GM06990 (cell line): ENCODE results near the gene DDX51.

Experiments used
- DNase-seq: peaks from one replicate; pipeline ENCODE4 v3.0.0-alpha.2; 2011; ENCODE audit not compliant: insufficient read length; ENCODE audit errors: extremely low read depth
- H3K27me3 ChIP-seq: replicated peaks from 2 replicates; pipeline ENCODE4 v1.6.0; 2011; ENCODE audit warnings: low read length; ENCODE audit not compliant: control insufficient read depth, insufficient read depth
- H3K36me3 ChIP-seq: 2 replicates; pipeline ENCODE4 v1.5.1; 2011; ENCODE audit warnings: low read length; ENCODE audit not compliant: control insufficient read depth, insufficient read depth
- H3K4me3 ChIP-seq: replicated peaks from 2 replicates; pipeline ENCODE4 v1.5.1; 2011; ENCODE audit warnings: low read depth, mild to moderate bottlenecking, control low read depth, low read length
- CTCF ChIP-seq: IDR thresholded peaks from 2 replicates; pipeline ENCODE4 v1.5.1; 2011; ENCODE audit warnings: low read length, control low read depth, mild to moderate bottlenecking, inconsistent platforms; ENCODE audit not compliant: insufficient read depth, poor library complexity, severe bottlenecking

DDX51 gene

GRCh38 chr12:132111654-132112304, 32.3 kb downstream of the DDX51 start:
- no peak for DNase-seq
- H3K36me3 ChIP-seq, result peaks cover 26% of the 10 kb centered on the region
- H3K27me3 ChIP-seq, result no peaks in the 10 kb centered on the region
- no peak for TF ChIP-seq CTCF
- H3K4me3 ChIP-seq, result no peak overlapping the region

GRCh38 chr12:132110677-132111076, 33.4 kb downstream of the DDX51 start:
- DNase-seq, result no peak
- no peak overlapping the region for H3K4me3 ChIP-seq

GRCh38 chr12:132109741-132110140, 34.4 kb downstream of the DDX51 start:
- no peak for TF ChIP-seq CTCF
- no peaks in the 10 kb centered on the region for H3K27me3 ChIP-seq
- H3K4me3 ChIP-seq, result no peak overlapping the region
- H3K36me3 ChIP-seq, result peaks cover 16% of the 10 kb centered on the region
- DNase-seq, result no peak

More at GRCh38 chr12:132110677-132111076, 33.4 kb downstream of the DDX51 start:
- Histone ChIP-seq H3K36me3 (peaks cover 21% of the 10 kb centered on the region), H3K27me3 (no peaks in the 10 kb centered on the region)
- TF ChIP-seq CTCF, result no peak

- H3K36me3 ChIP-seq, result peaks cover 12% of the 10 kb centered on the region
- no peak for DNase-seq
- no peak overlapping the region for H3K4me3 ChIP-seq
- TF ChIP-seq CTCF, result no peak
- H3K27me3 ChIP-seq, result no peaks in the 10 kb centered on the region
Observed at GRCh38 chr12:132108211-132108832, 35.8 kb downstream of the DDX51 start.

- no peak for DNase-seq
- H3K36me3 ChIP-seq, result peaks cover 11% of the 10 kb centered on the region
- H3K27me3 ChIP-seq, result no peaks in the 10 kb centered on the region
- no peak for TF ChIP-seq CTCF
- H3K4me3 ChIP-seq, result no peak overlapping the region
Observed at GRCh38 chr12:132106921-132107320, 37.2 kb downstream of the DDX51 start.

- no peak overlapping the region for H3K4me3 ChIP-seq
- peaks cover 5% of the 10 kb centered on the region for H3K36me3 ChIP-seq
- TF ChIP-seq CTCF, result no peak
- no peaks in the 10 kb centered on the region for H3K27me3 ChIP-seq
- DNase-seq, result no peak
Observed at GRCh38 chr12:132105467-132105866, 38.7 kb downstream of the DDX51 start.
